ENCODE measurements around the gene LRIG1.

LRIG1 gene

GRCh38 chr3:66415867-66416428 is 84.9 kb downstream of the LRIG1 start:
- FAIRE-seq, result no peak

GRCh38 chr3:66414846-66415245 is 86.0 kb downstream of the LRIG1 start:
- no peak for FAIRE-seq

GRCh38 chr3:66413151-66413751 is 87.6 kb downstream of the LRIG1 start:
- FAIRE-seq, result no peak

GRCh38 chr3:66411961-66412887 is 88.6 kb downstream of the LRIG1 start:
- no peak for FAIRE-seq

- FAIRE-seq, result no peak
These were observed 89.3 kb downstream of the LRIG1 start for GRCh38 chr3:66411474-66411873.

- no peak for FAIRE-seq
These were observed 89.8 kb downstream of the LRIG1 start for GRCh38 chr3:66410976-66411375.

GRCh38 chr3:66409771-66410754 is 90.8 kb downstream of the LRIG1 start:
- no peak for FAIRE-seq

- FAIRE-seq, result no peak
These were observed 93.1 kb downstream of the LRIG1 start for GRCh38 chr3:66407611-66408218.

- FAIRE-seq, result no peak
These were observed 93.8 kb downstream of the LRIG1 start for GRCh38 chr3:66406831-66407610.

GRCh38 chr3:66406163-66406562 is 94.7 kb downstream of the LRIG1 start:
- FAIRE-seq, result no peak

GRCh38 chr3:66405701-66406091 is 95.1 kb downstream of the LRIG1 start:
- FAIRE-seq, result no peak

- FAIRE-seq, result no peak
These were observed 95.7 kb downstream of the LRIG1 start for GRCh38 chr3:66404903-66405700.

- FAIRE-seq, result no peak
These were observed 96.6 kb downstream of the LRIG1 start for GRCh38 chr3:66404197-66404596.

- no peak for FAIRE-seq
These were observed 97.4 kb downstream of the LRIG1 start for GRCh38 chr3:66403323-66403990.

- FAIRE-seq, result no peak
These were observed 98.1 kb downstream of the LRIG1 start for GRCh38 chr3:66402596-66403290.

GRCh38 chr3:66401675-66402491 is 98.9 kb downstream of the LRIG1 start:
- no peak for FAIRE-seq

GRCh38 chr3:66401157-66401550 is 99.7 kb downstream of the LRIG1 start:
- FAIRE-seq, result no peak

GRCh38 chr3:66400411-66401156 is 100.2 kb downstream of the LRIG1 start:
- FAIRE-seq, result no peak
